ENCODE measurements around the gene NKPD1. TPM values are rescaled to one million over a fixed set of nuclear protein-coding genes. Genes with fewer than 3 reads are reported as not detected.

The NKPD1 gene
- total RNA-seq, 2 donors from 2014 or later, result 3.6 to 4.1 TPM

GRCh38 chr19:45142726-45143110, 18.1 kb downstream of the NKPD1 start:
- Histone ChIP-seq H3K4me3 (no peak overlapping the region), H3K27me3 (replicated peaks; ENCODE audit: insufficient read depth) (no peaks in the 10 kb centered on the region), H3K27ac (no peak overlapping the region), H3K36me3 (peaks cover 0 to 13% of the 10 kb centered on the region in 2 donors), H3K9me3 (no peaks in the 10 kb centered on the region), H3K4me1 (replicated peaks) (no peaks in the 10 kb centered on the region)
- WGBS, result 60% methylated on average over 9 of the region's 9 CpGs
- DNase-seq (ENCODE audit: low spot score), result no peak
- TF ChIP-seq POLR2AphosphoS5 (IDR thresholded peaks at IDR 0.05) (no peak), POLR2A (IDR thresholded peaks at IDR 0.05) (no peak), CTCF (IDR thresholded peaks at IDR 0.05) (no peak)
- intact Hi-C loops (cut with DNase I), result no loop called here

- Histone ChIP-seq H3K36me3 (peaks cover 0 to 13% of the 10 kb centered on the region in 2 donors), H3K27ac (no peak overlapping the region), H3K4me3 (no peak overlapping the region), H3K27me3 (replicated peaks; ENCODE audit: insufficient read depth) (no peaks in the 10 kb centered on the region), H3K9me3 (no peaks in the 10 kb centered on the region), H3K4me1 (replicated peaks) (no peaks in the 10 kb centered on the region)
- WGBS, result 94% methylated on average over 29 of the region's 33 CpGs
- TF ChIP-seq CTCF (IDR thresholded peaks at IDR 0.05) (no peak), POLR2A (IDR thresholded peaks at IDR 0.05) (no peak), POLR2AphosphoS5 (IDR thresholded peaks at IDR 0.05) (no peak)
- intact Hi-C loops (cut with DNase I), result no loop called here
- no peak for DNase-seq (ENCODE audit: low spot score)
These were observed 18.6 kb downstream of the NKPD1 start for GRCh38 chr19:45142016-45142725.

- Histone ChIP-seq H3K4me3 (no peak overlapping the region), H3K27ac (no peak overlapping the region), H3K36me3 (peaks cover 0 to 13% of the 10 kb centered on the region in 2 donors), H3K9me3 (no peaks in the 10 kb centered on the region), H3K27me3 (replicated peaks; ENCODE audit: insufficient read depth) (no peaks in the 10 kb centered on the region), H3K4me1 (replicated peaks) (no peaks in the 10 kb centered on the region)
- TF ChIP-seq CTCF (IDR thresholded peaks at IDR 0.05), result no peak
- TF ChIP-seq POLR2A (IDR thresholded peaks at IDR 0.05), result no peak
- TF ChIP-seq POLR2AphosphoS5 (IDR thresholded peaks at IDR 0.05), result no peak
- intact Hi-C loops (cut with DNase I), result no loop called here
- WGBS, result 94% methylated on average over 28 of the region's 28 CpGs
- DNase-seq (ENCODE audit: low spot score), result no peak
These were observed 19.4 kb downstream of the NKPD1 start for GRCh38 chr19:45141203-45141900.

- WGBS, result 95% methylated on average over 11 of the region's 11 CpGs
- TF ChIP-seq POLR2A (IDR thresholded peaks at IDR 0.05) (no peak), CTCF (IDR thresholded peaks at IDR 0.05) (no peak), POLR2AphosphoS5 (IDR thresholded peaks at IDR 0.05) (no peak)
- peaks cover 0 to 13% of the 10 kb centered on the region in 2 donors for H3K36me3 ChIP-seq
- H3K4me3 ChIP-seq, result no peak overlapping the region
- no peaks in the 10 kb centered on the region for H3K9me3 ChIP-seq
- H3K4me1 ChIP-seq (replicated peaks), result no peaks in the 10 kb centered on the region
- no peak overlapping the region for H3K27ac ChIP-seq
- no peaks in the 10 kb centered on the region for H3K27me3 ChIP-seq (replicated peaks; ENCODE audit: insufficient read depth)
- intact Hi-C loops (cut with DNase I), result no loop called here
- no peak for DNase-seq (ENCODE audit: low spot score)
These were observed 20.2 kb downstream of the NKPD1 start for GRCh38 chr19:45140533-45140932.

- H3K4me3 ChIP-seq, result no peak overlapping the region
These were observed 20.7 kb downstream of the NKPD1 start for GRCh38 chr19:45140144-45140503.

More at GRCh38 chr19:45140144-45140503, 20.7 kb downstream of the NKPD1 start:
- no peaks in the 10 kb centered on the region for H3K4me1 ChIP-seq (replicated peaks)
- H3K27me3 ChIP-seq (replicated peaks; ENCODE audit: insufficient read depth), result no peaks in the 10 kb centered on the region
- H3K9me3 ChIP-seq, result no peaks in the 10 kb centered on the region
- H3K27ac ChIP-seq, result no peak overlapping the region
- intact Hi-C loops (cut with DNase I), result no loop called here
- 85% methylated on average over 8 of the region's 8 CpGs for WGBS
- no peak for DNase-seq (ENCODE audit: low spot score)
- TF ChIP-seq POLR2AphosphoS5 (IDR thresholded peaks at IDR 0.05) (no peak), POLR2A (IDR thresholded peaks at IDR 0.05) (no peak), CTCF (IDR thresholded peaks at IDR 0.05) (no peak)
- peaks cover 0 to 13% of the 10 kb centered on the region in 2 donors for H3K36me3 ChIP-seq

Measured in prostate gland (tissue), 2 donors.